ENCODE results near the gene DGKI.

GRCh38 chr7:137820156-137820555, 26.6 kb downstream of the DGKI start:
- no peak for TF ChIP-seq CTCF (conservative IDR thresholded peaks at IDR 0.05; ENCODE audit: low read depth, low read length)
- no peak for TF ChIP-seq FOS (IDR thresholded peaks at IDR 0.05; ENCODE audit: low read depth, low read length)
- no peak for TF ChIP-seq POLR2A (IDR thresholded peaks at IDR 0.05; ENCODE audit: low read depth, low read length)
- no peak for TF ChIP-seq CEBPB (IDR thresholded peaks at IDR 0.05; ENCODE audit: low read depth, low read length)
- no peak for TF ChIP-seq SMC3 (IDR thresholded peaks at IDR 0.05; ENCODE audit: low read depth, low read length)
- no peak for TF ChIP-seq MAZ (IDR thresholded peaks at IDR 0.05; ENCODE audit: borderline replicate concordance, low read depth, low read length)
- TF ChIP-seq RAD21 (IDR thresholded peaks at IDR 0.05; ENCODE audit: low read length), result no peak
- TF ChIP-seq RFX5 (IDR thresholded peaks at IDR 0.05; ENCODE audit: low read depth, low read length), result no peak
- no peak for TF ChIP-seq MXI1 (IDR thresholded peaks at IDR 0.05; ENCODE audit: borderline replicate concordance, low read depth, low read length)
- no peak for TF ChIP-seq ELK1 (IDR thresholded peaks at IDR 0.05; ENCODE audit: borderline replicate concordance, low read depth, low read length)
- no peak for TF ChIP-seq MAFK (IDR thresholded peaks at IDR 0.05; ENCODE audit: low read depth, low read length)
